HG03442 (cell line): Measurements from ENCODE around the gene TMEM238L.

Source experiments
- ATAC-seq: cut with Tn5 transposase; IDR thresholded peaks from one replicate; pipeline ENCODE4 v1.9.1; 2021; ENCODE audit warnings: mild to moderate bottlenecking, moderate library complexity; ENCODE audit not compliant: unreplicated experiment

TMEM238L gene

GRCh38 chr17:10775740-10776356 is 28.1 kb downstream of the TMEM238L start:
- ATAC-seq, result no peak

- ATAC-seq, result no peak
Measured at GRCh38 chr17:10775058-10775457, 28.8 kb downstream of the TMEM238L start.

GRCh38 chr17:10773391-10773790 is 30.5 kb downstream of the TMEM238L start:
- no peak for ATAC-seq

- no peak for ATAC-seq
Measured at GRCh38 chr17:10772425-10773380, 31.2 kb downstream of the TMEM238L start.

DNA sequence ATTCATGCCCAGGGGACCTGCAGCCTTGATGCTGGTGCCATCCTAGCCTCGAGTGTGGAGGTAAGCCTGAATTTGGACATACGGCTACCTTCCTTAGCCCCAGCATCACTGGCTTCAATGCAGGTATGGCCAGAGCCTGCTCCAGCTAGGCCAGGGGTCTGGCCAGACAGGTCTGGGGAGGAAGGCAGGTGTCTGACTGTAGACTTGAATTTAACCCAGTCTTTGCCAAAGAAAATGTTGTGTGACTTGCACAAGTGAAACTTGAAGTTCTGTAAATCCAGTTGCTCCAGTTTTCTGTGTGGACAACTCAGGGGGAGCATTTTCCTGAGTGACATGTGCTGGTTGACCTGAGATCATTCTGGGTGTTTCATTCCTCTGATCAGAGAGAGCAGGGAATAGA is 32.8 kb downstream of the TMEM238L start:
- ATAC-seq, result no peak

DNA sequence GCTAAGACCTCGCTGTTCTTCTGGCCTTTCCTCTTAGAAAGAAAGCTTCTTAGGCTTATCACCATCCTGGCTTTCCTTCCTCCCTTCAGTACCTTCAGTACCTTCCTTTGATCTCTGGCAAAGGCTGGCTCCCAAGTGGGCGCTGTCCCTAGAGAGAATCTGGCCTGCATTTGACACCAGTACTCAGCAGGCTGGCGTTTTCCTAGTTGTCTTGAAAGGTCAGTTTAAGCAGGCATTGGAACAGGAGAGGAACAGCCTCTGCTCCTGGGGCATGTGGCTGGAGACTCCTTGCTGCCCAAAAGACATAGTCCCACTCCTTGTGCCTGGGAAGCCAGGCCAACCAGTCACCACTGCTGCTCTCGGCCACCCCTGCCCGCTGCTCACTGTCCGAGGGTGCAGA is 34.1 kb downstream of the TMEM238L start:
- no peak for ATAC-seq

- no peak for ATAC-seq
Measured at GRCh38 chr17:10768750-10769251, 35.1 kb downstream of the TMEM238L start.

DNA sequence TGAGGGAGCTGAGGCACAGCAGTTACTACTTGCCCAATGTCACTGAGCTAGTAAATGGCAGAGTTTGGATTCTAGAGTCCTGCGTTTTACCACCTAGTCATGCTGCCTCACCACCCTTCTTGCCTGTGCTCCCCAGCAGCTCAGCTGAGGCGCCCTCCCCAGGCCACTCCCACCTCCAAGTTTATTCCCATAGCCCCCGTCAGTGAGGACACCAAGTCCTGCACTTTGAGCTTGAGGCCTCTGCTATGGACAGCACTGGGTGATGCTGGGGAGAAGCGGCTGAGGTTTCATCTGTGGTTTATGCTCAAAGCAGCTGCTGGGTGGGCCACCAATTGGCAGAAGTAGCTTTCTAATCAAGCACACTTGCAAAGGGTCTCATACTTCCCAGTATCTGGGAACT is 36.7 kb downstream of the TMEM238L start:
- no peak for ATAC-seq

DNA sequence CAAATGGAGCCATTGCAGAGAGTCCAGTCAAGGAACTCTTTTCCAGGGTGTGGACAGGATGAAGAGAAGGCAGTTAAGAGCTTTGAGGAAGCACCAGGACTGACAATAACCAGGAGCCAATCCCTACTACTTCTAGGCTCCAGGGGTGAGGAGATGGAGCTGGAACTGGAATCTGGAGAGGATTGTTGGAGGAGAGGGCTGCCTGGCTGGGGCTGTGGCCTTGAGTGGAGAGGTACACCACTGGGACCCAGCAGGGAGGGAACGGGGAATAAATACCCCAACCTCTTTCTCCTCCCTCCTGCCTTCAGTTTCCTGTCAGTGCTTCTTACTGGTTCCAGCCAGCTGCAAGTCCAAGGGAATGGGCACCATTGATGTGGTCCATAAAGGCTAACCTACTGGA is 41.9 kb downstream of the TMEM238L start:
- no peak for ATAC-seq

DNA sequence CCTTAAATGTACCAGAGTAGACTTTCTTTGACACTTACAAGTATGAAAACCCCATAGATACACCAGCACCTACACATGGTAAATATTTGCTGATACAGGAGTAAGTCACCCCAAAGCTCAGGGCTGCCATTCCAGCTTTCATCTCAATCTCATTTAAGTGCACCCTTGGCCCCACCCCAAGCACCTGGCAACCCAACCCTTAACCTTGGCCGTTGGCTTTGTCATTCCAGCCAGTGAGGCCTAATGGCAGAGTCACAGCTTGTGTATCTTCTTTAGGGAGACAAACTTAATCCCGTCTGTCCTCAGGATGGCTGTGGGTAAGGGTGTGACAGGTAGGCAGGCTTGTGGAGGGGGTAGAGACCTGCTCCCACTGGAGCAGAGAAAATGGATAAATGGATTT is 42.6 kb downstream of the TMEM238L start:
- no peak for ATAC-seq

DNA sequence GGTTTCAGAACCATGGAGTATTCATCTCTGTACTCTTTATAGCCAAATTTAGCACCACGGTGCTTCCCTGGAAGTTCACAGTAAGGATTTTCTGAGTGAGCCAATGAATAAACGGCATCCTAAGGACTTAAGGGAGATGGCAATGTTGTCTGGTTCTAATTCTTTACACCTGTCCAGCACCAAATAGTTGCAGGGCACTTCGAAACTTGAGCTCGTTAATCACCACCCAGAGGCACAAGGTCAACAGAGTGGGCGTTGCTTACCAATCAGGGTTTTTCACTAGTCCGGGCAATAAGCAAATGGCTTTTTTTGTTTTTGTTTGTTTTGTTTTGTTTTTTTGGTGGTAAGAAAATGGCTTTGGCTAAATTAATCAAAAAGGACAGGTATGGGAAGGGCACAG is 45.8 kb downstream of the TMEM238L start:
- no peak for ATAC-seq

DNA sequence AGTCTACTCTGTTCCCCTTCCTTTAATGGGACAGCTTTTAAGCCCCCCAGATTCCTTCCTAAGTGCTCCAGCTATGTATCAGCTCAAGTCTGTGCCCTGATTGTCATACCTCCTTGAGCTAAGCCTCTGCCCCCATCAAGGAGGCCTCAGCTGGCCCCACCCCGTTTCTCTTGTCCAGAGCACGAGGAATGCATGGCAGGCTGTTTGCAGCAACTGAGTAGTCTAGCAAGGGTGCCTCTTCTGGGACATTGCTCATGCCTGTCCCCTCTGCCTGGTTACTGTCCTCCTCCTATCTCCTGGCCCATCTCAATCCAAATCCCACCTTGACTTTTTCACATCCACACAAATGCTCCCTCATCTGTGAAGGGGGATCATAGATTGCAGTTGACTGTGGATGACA is 46.3 kb downstream of the TMEM238L start:
- no peak for ATAC-seq

- ATAC-seq, result no peak
Measured at GRCh38 chr17:10757067-10757466, 46.8 kb downstream of the TMEM238L start.

DNA sequence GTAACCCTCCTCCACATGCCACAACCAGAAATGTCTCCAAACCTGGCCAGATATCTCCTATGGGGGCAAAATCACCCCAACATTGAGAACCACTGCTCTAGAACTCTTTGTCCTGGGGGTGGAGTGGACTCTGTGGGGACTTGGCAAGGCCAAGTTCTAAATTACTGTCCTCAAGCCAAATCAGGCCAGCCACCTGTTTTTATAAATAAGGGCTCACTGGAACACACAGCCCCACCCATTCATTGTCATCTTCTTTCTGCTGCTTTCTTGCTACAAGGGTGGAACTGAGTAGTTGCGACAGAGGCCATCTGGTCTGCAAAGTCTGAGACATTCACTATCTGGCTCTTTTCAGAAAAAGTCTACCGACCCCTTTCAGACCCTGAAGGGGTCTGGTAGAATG is 47.3 kb downstream of the TMEM238L start:
- ATAC-seq, result no peak

DNA sequence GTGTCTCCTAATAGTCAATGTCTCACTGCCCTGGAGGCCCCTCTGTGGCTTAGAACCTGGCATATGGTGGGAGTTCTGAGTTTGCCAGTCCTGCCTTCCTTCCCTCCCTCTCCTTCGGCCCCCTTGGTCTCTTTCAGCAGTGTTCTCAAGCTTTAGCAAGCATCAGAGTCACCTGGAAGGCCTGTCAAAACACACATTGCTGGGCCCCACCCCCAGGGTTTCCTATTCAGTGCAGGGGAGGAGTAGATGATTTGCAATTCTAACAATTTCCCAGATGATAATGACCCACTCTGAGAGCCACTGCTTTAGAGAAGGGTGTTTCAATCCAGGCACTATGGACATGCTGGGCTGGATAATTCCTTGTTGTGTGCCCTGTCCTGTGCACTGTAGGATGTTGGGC is 47.7 kb downstream of the TMEM238L start:
- ATAC-seq, result no peak

- ATAC-seq, result no peak
Measured at GRCh38 chr17:10755592-10756127, 48.2 kb downstream of the TMEM238L start.

DNA sequence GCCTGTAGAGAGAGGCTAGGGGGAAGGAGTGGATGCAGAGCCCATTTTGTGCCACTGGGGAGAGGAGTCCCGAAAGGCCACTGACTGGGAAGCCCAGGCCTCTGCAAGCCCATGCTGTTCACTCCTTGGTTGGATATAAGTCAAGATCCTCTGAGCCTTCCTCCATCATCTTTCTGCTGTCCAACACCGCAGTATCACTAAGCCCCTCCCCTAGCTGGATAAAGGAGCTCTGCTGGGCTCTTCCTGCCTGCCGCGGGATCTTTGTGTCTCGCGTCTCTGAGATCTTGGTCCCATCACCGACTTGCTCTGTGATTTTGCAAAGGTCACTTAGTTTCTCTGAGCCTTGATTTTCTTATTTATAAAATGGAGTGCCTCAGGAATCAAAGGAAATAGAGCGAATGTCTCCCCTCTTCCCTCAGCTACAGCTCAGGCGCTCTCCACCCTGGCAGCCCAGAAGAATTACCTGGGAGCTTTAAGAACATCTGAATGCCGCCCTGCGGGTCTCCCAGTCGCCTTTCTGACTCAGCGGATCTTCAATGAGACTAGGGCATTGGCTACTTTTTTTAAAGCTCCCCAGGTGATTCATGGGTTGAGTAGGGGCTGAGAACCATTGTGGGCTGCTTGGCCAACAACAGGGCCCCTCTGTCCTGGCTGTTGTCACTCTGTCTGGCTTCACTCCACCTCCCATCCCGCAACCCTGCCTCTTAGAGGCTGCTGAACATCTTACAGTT is 48.9 kb downstream of the TMEM238L start:
- ATAC-seq, result no peak

- no peak for ATAC-seq
Measured at GRCh38 chr17:10754109-10754508, 49.8 kb downstream of the TMEM238L start.

GRCh38 chr17:10752696-10753095 is 51.2 kb downstream of the TMEM238L start:
- no peak for ATAC-seq

- ATAC-seq, result no peak
Measured at GRCh38 chr17:10751563-10751962, 52.3 kb downstream of the TMEM238L start.

DNA sequence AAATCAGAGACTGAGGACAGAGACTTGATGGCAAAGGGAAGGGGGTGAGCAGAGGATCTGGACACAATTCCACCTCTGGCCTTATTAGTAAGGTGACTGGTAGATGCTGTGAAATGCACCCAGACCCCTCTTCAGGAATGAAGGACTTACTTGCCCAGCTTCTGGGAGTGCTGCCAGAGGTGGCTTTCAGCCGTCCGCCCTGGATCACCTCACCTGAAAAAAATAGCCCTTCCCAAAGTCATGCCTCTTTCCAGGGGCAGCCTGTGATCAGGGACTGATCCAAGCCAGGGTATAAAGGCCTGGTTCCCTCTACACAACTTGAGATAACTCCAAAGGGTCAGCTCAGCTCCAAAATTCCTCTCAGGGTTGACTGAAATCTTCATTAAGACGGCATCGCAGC is 53.7 kb downstream of the TMEM238L start:
- no peak for ATAC-seq
